ENCODE measurements around the gene KLK12. TPM values are rescaled to one million over a fixed set of nuclear protein-coding genes. Genes with fewer than 3 reads are reported as not detected.

Gene KLK12
- total RNA-seq, 4 donors from 2014 or later = not detected

DNA sequence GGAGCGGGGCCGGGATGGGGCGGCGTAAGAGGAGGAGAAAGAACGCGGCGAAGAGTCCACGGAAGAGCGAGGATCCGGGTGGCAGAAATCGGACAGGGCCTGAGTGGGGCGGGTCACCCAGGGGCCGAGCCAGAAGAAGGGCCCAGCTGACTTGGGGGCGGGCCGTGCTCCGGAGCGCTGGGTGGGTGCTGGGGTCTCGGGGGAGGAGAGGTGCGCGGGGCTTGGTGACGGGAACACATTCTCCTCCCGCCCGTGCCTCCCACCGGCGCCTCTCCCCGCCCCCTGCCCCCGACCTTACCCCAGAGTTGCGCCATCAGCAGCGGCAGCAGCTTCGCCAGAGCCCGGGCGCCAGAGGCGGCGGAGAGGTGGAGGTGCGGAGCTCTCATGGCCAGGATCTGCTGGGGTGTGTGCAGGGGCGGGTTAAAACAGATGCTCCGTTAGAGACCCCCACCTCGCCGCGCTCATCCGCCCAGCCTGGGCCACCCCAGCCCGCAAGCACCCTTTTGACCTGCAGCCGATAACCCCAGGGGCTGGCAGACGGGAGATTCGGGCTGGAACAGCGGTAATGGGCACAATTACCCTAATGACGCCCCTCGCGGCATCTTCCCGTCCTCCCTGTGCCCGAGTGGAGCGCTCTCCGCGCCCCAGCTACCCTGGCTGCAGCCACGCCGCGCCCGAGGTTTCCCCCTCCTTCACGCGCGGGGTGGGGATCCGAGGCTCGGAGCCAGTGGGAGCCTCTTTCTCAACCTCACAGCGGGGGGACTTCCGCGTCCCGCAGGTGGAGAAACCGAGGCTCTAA is 15.9 kb downstream of the KLK12 start:
- Histone ChIP-seq H3K4me3 (peak overlapping the region in 3 of 4 donors; percentile 16 to 28 (median 27)), H3K4me1 (no peaks in the 10 kb centered on the region), H3K36me3 (no peaks in the 10 kb centered on the region), H3K27me3 (peaks cover 28 to 43% (median 42%) of the 10 kb centered on the region in 3 donors), H3K27ac (no peak overlapping the region), H3K9me3 (no peaks in the 10 kb centered on the region)
- intact Hi-C loops (cut with DNase I; ENCODE audit: low total_unique reads) (no loop called here), in situ Hi-C loops (cut with MboI; ENCODE audit: low sequenced_read_pairs in 4 of 4) (no loop called here)
- TF ChIP-seq, protein P1, sequence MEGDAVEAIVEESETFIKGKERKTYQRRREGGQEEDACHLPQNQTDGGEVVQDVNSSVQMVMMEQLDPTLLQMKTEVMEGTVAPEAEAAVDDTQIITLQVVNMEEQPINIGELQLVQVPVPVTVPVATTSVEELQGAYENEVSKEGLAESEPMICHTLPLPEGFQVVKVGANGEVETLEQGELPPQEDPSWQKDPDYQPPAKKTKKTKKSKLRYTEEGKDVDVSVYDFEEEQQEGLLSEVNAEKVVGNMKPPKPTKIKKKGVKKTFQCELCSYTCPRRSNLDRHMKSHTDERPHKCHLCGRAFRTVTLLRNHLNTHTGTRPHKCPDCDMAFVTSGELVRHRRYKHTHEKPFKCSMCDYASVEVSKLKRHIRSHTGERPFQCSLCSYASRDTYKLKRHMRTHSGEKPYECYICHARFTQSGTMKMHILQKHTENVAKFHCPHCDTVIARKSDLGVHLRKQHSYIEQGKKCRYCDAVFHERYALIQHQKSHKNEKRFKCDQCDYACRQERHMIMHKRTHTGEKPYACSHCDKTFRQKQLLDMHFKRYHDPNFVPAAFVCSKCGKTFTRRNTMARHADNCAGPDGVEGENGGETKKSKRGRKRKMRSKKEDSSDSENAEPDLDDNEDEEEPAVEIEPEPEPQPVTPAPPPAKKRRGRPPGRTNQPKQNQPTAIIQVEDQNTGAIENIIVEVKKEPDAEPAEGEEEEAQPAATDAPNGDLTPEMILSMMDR (IDR thresholded peaks at IDR 0.05 in 4 of 5, conservative IDR thresholded peaks at IDR 0.05 in 1 of 5) = no peak
- TF ChIP-seq POLR2A (IDR thresholded peaks at IDR 0.05) = no peak
- ATAC-seq (no peak), DNase-seq (no peak)

DNA sequence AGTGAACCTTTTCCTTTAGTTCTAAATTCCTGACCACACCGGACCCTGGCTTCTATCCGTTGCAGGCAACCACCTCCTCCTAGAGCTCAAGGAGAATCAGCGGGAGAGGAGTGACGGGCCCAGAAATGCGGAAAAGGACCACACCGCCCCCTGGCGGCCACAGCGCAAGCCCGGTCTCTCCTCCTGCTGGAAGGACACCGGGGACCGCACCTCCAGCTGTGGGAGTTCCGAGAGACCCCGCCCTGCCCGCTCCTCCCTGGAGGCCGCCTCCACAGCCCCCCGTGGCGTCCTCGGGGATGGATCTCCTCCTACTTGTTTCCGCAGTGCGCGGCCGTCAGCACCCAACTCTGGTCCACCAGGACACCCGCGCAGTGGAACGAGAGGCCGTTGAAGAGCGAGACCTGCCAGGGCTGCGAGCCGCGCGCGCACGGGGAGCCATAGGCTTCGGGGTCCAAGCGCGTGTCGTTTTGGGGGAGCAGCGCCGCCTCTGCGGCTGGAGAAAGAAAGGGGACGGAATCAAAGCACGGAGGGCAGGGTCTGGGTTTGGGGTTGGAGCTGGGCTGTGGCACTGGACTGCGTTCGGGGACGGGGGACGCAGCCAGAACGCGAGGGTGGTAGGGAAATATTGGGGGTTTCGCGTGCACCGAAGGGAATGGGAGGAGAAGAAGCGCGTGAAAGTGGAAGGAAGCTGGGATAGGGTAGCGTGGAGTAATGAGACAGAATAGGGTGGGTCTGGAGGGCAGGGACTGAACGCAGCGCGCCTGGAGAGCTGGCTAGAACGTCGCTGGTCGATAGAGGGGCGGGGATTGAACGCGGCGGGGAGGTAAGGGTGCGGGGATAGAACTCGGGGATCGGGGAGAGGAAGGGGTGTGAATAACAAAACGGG is 17.8 kb downstream of the KLK12 start:
- Histone ChIP-seq H3K4me1 (no peaks in the 10 kb centered on the region), H3K9me3 (no peaks in the 10 kb centered on the region), H3K27me3 (peaks cover 26 to 43% (median 42%) of the 10 kb centered on the region in 3 donors), H3K36me3 (no peaks in the 10 kb centered on the region), H3K27ac (no peak overlapping the region), H3K4me3 (peak overlapping the region in 1 of 4 donors; percentile 36)
- no peak for DNase-seq
- no peak for ATAC-seq
- intact Hi-C loops (cut with DNase I; ENCODE audit: low total_unique reads) (no loop called here), in situ Hi-C loops (cut with MboI; ENCODE audit: low sequenced_read_pairs in 4 of 4) (no loop called here)
- TF ChIP-seq, protein P1 (IDR thresholded peaks at IDR 0.05 in 4 of 5, conservative IDR thresholded peaks at IDR 0.05 in 1 of 5) = no peak
- TF ChIP-seq POLR2A (IDR thresholded peaks at IDR 0.05) = no peak

DNA sequence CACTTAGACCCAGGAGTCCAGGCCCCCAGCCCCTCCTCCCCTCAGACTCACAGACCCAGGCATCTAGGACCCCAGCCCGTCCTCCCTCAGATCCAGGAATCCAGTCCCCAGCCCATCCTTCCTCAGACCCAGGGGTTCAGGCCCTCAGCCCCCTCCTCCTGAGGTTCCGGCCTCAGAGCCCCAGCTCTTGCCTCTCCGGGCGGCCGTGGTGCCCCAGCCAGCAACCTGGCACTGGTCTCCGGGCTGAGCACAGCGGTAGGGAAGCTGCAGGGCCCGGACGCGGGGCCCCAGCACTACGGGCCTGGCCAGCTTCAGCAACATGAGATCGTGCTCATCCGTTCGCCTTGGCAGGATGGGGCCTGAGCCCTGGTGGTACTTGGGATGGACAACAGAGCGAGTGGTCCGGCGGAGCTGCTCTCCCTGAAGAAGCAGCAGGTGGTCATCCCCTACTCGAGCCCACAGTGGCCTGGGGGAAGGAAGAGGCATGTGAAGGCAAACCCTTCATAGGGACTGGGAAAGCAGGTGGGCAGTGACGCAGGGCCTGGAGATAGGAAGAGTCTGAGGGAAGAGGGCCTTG is 19.0 kb downstream of the KLK12 start:
- no peaks in the 10 kb centered on the region for H3K36me3 ChIP-seq
- in situ Hi-C loops (cut with MboI; ENCODE audit: low sequenced_read_pairs in 4 of 4) (no loop called here), intact Hi-C loops (cut with DNase I; ENCODE audit: low total_unique reads) (no loop called here)
- TF ChIP-seq, protein P1 (IDR thresholded peaks at IDR 0.05 in 4 of 5, conservative IDR thresholded peaks at IDR 0.05 in 1 of 5) = no peak
- TF ChIP-seq POLR2A (IDR thresholded peaks at IDR 0.05) = no peak
- DNase-seq = no peak
- ATAC-seq = no peak
- no peak overlapping the region for H3K27ac ChIP-seq
- H3K4me1 ChIP-seq = no peaks in the 10 kb centered on the region
- peaks cover 26 to 43% (median 42%) of the 10 kb centered on the region in 3 donors for H3K27me3 ChIP-seq
- no peaks in the 10 kb centered on the region for H3K9me3 ChIP-seq
- H3K4me3 ChIP-seq = no peak overlapping the region

DNA sequence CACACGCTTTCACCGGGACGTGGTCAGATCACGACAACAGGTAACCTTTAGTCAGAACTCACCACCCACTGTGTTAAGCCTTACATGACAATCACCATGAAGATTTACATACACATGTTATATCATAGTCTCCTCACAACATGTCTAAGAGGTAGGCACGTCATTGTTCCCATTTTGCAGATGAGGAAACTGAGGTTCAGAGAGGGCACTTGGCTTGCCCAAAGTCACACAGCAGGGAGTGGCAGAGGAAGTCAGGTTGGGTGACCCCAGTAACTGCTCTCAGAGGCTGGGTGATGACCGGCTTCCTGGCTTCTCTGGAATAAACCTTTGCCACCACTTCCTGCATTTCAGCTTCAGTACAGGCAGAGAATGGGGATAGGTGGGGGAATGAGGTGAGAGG is 20.6 kb downstream of the KLK12 start:
- Histone ChIP-seq H3K4me3 (no peak overlapping the region), H3K4me1 (no peaks in the 10 kb centered on the region), H3K27me3 (peaks cover 24 to 37% (median 36%) of the 10 kb centered on the region in 3 donors), H3K9me3 (no peaks in the 10 kb centered on the region), H3K36me3 (no peaks in the 10 kb centered on the region), H3K27ac (no peak overlapping the region)
- TF ChIP-seq, protein P1 (IDR thresholded peaks at IDR 0.05 in 4 of 5, conservative IDR thresholded peaks at IDR 0.05 in 1 of 5) = no peak
- TF ChIP-seq POLR2A (IDR thresholded peaks at IDR 0.05) = no peak
- intact Hi-C loops (cut with DNase I; ENCODE audit: low total_unique reads) = no loop called here
- no peak for DNase-seq
- ATAC-seq = no peak
- in situ Hi-C loops (cut with MboI; ENCODE audit: low sequenced_read_pairs in 4 of 4) = no loop called here

Data from gastrocnemius medialis (tissue), 4 donors.